GM12875 (cell line): ENCODE data around the gene TMED4.
"Not testable (repeated sequence)": the region's sequence is repeated elsewhere in the genome, so short reads cannot be mapped to it uniquely, and the experiment has no call there.

Source experiments
- H3K4me3 ChIP-seq: one replicate; pipeline ENCODE4 v1.5.1; 2011; ENCODE audit warnings: low read depth, low read length, control low read depth
- CTCF ChIP-seq: IDR thresholded peaks from 2 replicates; pipeline ENCODE4 v1.5.1; 2011; ENCODE audit warnings: low read depth, mild to moderate bottlenecking, control low read depth, inconsistent platforms, low read length, moderate library complexity, borderline replicate concordance; ENCODE audit not compliant: insufficient read depth

The TMED4 gene

GRCh38 chr7:44561481-44561880 is 20.6 kb downstream of the TMED4 start:
- no peak overlapping the region for H3K4me3 ChIP-seq
- no peak for TF ChIP-seq CTCF

- H3K4me3 ChIP-seq: no peak overlapping the region
- TF ChIP-seq CTCF: no peak
Measured at GRCh38 chr7:44559485-44559884, 22.5 kb downstream of the TMED4 start.

GRCh38 chr7:44557485-44557884 is 24.5 kb downstream of the TMED4 start:
- TF ChIP-seq CTCF: no peak
- no peak overlapping the region for H3K4me3 ChIP-seq

GRCh38 chr7:44555350-44555749 is 26.7 kb downstream of the TMED4 start:
- no peak for TF ChIP-seq CTCF
- H3K4me3 ChIP-seq: no peak overlapping the region

GRCh38 chr7:44552473-44553005 is 29.5 kb downstream of the TMED4 start:
- H3K4me3 ChIP-seq: not testable (repeated sequence)

- no peak overlapping the region for H3K4me3 ChIP-seq
- no peak for TF ChIP-seq CTCF
Measured at GRCh38 chr7:44549457-44549856, 32.6 kb downstream of the TMED4 start.

GRCh38 chr7:44548893-44549292 is 33.1 kb downstream of the TMED4 start:
- no peak overlapping the region for H3K4me3 ChIP-seq
- TF ChIP-seq CTCF: no peak
